NCI-H82 treated with DMSO at 0.1 percent for 48 hours (cell line): ENCODE results near the gene CACNA1A.
"Not testable (repeated sequence)": the region's sequence is repeated elsewhere in the genome, so short reads cannot be mapped to it uniquely, and the experiment has no call there.

Experiments used
- DNase-seq: peaks from one replicate; lab custom pipeline; 2025; ENCODE audit not compliant: unreplicated experiment; lab: John Stamatoyannopoulos, UW

The CACNA1A gene

GRCh38 chr19:13427273-13428051 lies 78.8 kb downstream of the CACNA1A start:
- DNase-seq, result no peak

GRCh38 chr19:13425875-13426274 lies 80.4 kb downstream of the CACNA1A start:
- DNase-seq, result not testable (repeated sequence)

- DNase-seq, result no peak
Observed at GRCh38 chr19:13425151-13425550, 81.1 kb downstream of the CACNA1A start.

- no peak for DNase-seq
Observed at GRCh38 chr19:13420780-13421179, 85.5 kb downstream of the CACNA1A start.

- no peak for DNase-seq
Observed at GRCh38 chr19:13417054-13417453, 89.2 kb downstream of the CACNA1A start.

GRCh38 chr19:13411899-13412298 lies 94.4 kb downstream of the CACNA1A start:
- no peak for DNase-seq

GRCh38 chr19:13410946-13411345 lies 95.3 kb downstream of the CACNA1A start:
- DNase-seq, result no peak

- DNase-seq, result no peak
Observed at GRCh38 chr19:13408889-13409518, 97.3 kb downstream of the CACNA1A start.

- DNase-seq, result no peak
Observed at GRCh38 chr19:13404236-13404635, 102.0 kb downstream of the CACNA1A start.

- no peak for DNase-seq
Observed at GRCh38 chr19:13401388-13401787, 104.9 kb downstream of the CACNA1A start.

- DNase-seq, result no peak
Observed at GRCh38 chr19:13400296-13400695, 106.0 kb downstream of the CACNA1A start.

- DNase-seq, result no peak
Observed at GRCh38 chr19:13399746-13400145, 106.5 kb downstream of the CACNA1A start.

GRCh38 chr19:13398780-13399726 lies 107.2 kb downstream of the CACNA1A start:
- DNase-seq, result no peak

- no peak for DNase-seq
Observed at GRCh38 chr19:13398182-13398581, 108.1 kb downstream of the CACNA1A start.

GRCh38 chr19:13396250-13397080 lies 109.8 kb downstream of the CACNA1A start:
- no peak for DNase-seq

- no peak for DNase-seq
Observed at GRCh38 chr19:13382633-13382938, 123.7 kb downstream of the CACNA1A start.

GRCh38 chr19:13381827-13382632 lies 124.2 kb downstream of the CACNA1A start:
- no peak for DNase-seq

- DNase-seq, result no peak
Observed at GRCh38 chr19:13376537-13376936, 129.7 kb downstream of the CACNA1A start.

- DNase-seq, result no peak
Observed at GRCh38 chr19:13373599-13373998, 132.7 kb downstream of the CACNA1A start.

GRCh38 chr19:13370948-13371347 lies 135.3 kb downstream of the CACNA1A start:
- DNase-seq, result no peak
